Large intestine (tissue), 3 donors: ENCODE results near the gene INSC. TPM values are rescaled to one million over a fixed set of nuclear protein-coding genes. Genes with fewer than 3 reads are reported as not detected.

Experiments
- DNase-seq, 2 donors: peaks; one replicate each; pipeline versions ENCODE4 v3.0.0 to v3.0.0-alpha.2; 2013
- H3K27ac ChIP-seq: one replicate; pipeline ENCODE4 v1.5.1; 2013; ENCODE audit warnings: low read length
- H3K27me3 ChIP-seq: 2 replicates; pipeline ENCODE4 v1.6.1; 2013; ENCODE audit warnings: low read length; ENCODE audit not compliant: control insufficient read depth, insufficient read depth
- H3K36me3 ChIP-seq: 2 replicates; pipeline ENCODE4 v1.6.1; 2013; ENCODE audit warnings: low read length; ENCODE audit not compliant: control insufficient read depth, insufficient read depth
- H3K4me1 ChIP-seq: one replicate; pipeline ENCODE4 v1.6.1; 2013; ENCODE audit warnings: low read length; ENCODE audit not compliant: control insufficient read depth, insufficient read depth
- H3K4me3 ChIP-seq: one replicate; pipeline ENCODE4 v1.5.1; 2013; ENCODE audit warnings: low read length
- H3K9me3 ChIP-seq: one replicate; pipeline ENCODE4 v1.6.1; 2013; ENCODE audit warnings: mild to moderate bottlenecking, low read depth, low read length, moderate library complexity; ENCODE audit not compliant: control insufficient read depth
- WGBS: methylation state at CpG from one replicate; pipeline ENCODE4 v1.1.5; 2013; ENCODE audit warnings: low lambda C conversion rate; ENCODE audit not compliant: insufficient coverage; 5-methylcytosine and 5-hydroxymethylcytosine counted together
- polyA plus RNA-seq: library from polyadenylated mRNA; unstranded; fragments of 120-200 nt; gene quantifications from one replicate; pipeline ENCODE4 v1.2.1, GENCODE V29; 2013

The INSC gene
- polyA plus RNA-seq, 1 donor = 7.2 TPM

GRCh38 chr11:15127341-15127740 is 12.6 kb downstream of the INSC start:
- H3K27ac ChIP-seq = no peak overlapping the region

GRCh38 chr11:15128621-15129020 is 13.9 kb downstream of the INSC start:
- no CpG with 5 or more reads among the region's 2 CpGs for WGBS
- Histone ChIP-seq H3K9me3 (no peaks in the 10 kb centered on the region), H3K27ac (no peak overlapping the region), H3K36me3 (no peaks in the 10 kb centered on the region), H3K4me1 (no peaks in the 10 kb centered on the region), H3K4me3 (no peak overlapping the region), H3K27me3 (peaks cover 12% of the 10 kb centered on the region)
- DNase-seq = no peak

More at GRCh38 chr11:15127341-15127740, 12.6 kb downstream of the INSC start:
- WGBS = no CpG with 5 or more reads among the region's 6 CpGs
- Histone ChIP-seq H3K4me1 (no peaks in the 10 kb centered on the region), H3K4me3 (no peak overlapping the region), H3K27me3 (peaks cover 16% of the 10 kb centered on the region), H3K36me3 (no peaks in the 10 kb centered on the region), H3K9me3 (no peaks in the 10 kb centered on the region)
- no peak for DNase-seq

GRCh38 chr11:15136166-15136565 is 21.4 kb downstream of the INSC start:
- Histone ChIP-seq H3K4me3 (no peak overlapping the region), H3K36me3 (no peaks in the 10 kb centered on the region), H3K9me3 (no peaks in the 10 kb centered on the region), H3K4me1 (no peaks in the 10 kb centered on the region), H3K27ac (no peak overlapping the region), H3K27me3 (peaks cover 2% of the 10 kb centered on the region)
- no peak for DNase-seq
- WGBS = no CpG with 5 or more reads among the region's 1 CpG

GRCh38 chr11:15139096-15139770 is 24.5 kb downstream of the INSC start:
- no peaks in the 10 kb centered on the region for H3K27me3 ChIP-seq
- DNase-seq = no peak
- 40% methylated on average over 1 of the region's 5 CpGs for WGBS
- H3K4me1 ChIP-seq = no peaks in the 10 kb centered on the region
- no peak overlapping the region for H3K27ac ChIP-seq
- H3K4me3 ChIP-seq = no peak overlapping the region
- H3K36me3 ChIP-seq = no peaks in the 10 kb centered on the region
- no peaks in the 10 kb centered on the region for H3K9me3 ChIP-seq

- no CpG with 5 or more reads among the region's 4 CpGs for WGBS
- Histone ChIP-seq H3K4me1 (peaks cover under 1% of the 10 kb centered on the region), H3K36me3 (no peaks in the 10 kb centered on the region), H3K4me3 (no peak overlapping the region), H3K27ac (no peak overlapping the region), H3K9me3 (no peaks in the 10 kb centered on the region), H3K27me3 (no peaks in the 10 kb centered on the region)
- DNase-seq = no peak
These were observed 25.4 kb downstream of the INSC start for GRCh38 chr11:15139958-15140659.

GRCh38 chr11:15141381-15141780 is 26.7 kb downstream of the INSC start:
- no peaks in the 10 kb centered on the region for H3K27me3 ChIP-seq
- H3K27ac ChIP-seq = no peak overlapping the region
- no CpG with 5 or more reads among the region's 3 CpGs for WGBS
- H3K9me3 ChIP-seq = no peaks in the 10 kb centered on the region
- H3K4me3 ChIP-seq = no peak overlapping the region
- H3K4me1 ChIP-seq = peaks cover 7% of the 10 kb centered on the region
- no peak for DNase-seq
- H3K36me3 ChIP-seq = no peaks in the 10 kb centered on the region

GRCh38 chr11:15142838-15143237 is 28.1 kb downstream of the INSC start:
- 80% methylated on average over 1 of the region's 7 CpGs for WGBS
- H3K4me1 ChIP-seq = peaks cover 7% of the 10 kb centered on the region
- H3K36me3 ChIP-seq = no peaks in the 10 kb centered on the region
- H3K9me3 ChIP-seq = no peaks in the 10 kb centered on the region
- no peaks in the 10 kb centered on the region for H3K27me3 ChIP-seq
- no peak for DNase-seq
- no peak overlapping the region for H3K4me3 ChIP-seq
- no peak overlapping the region for H3K27ac ChIP-seq

- H3K27me3 ChIP-seq = no peaks in the 10 kb centered on the region
- no peak overlapping the region for H3K4me3 ChIP-seq
- peaks cover 7% of the 10 kb centered on the region for H3K4me1 ChIP-seq
- no peaks in the 10 kb centered on the region for H3K9me3 ChIP-seq
- H3K27ac ChIP-seq = no peak overlapping the region
- H3K36me3 ChIP-seq = no peaks in the 10 kb centered on the region
- no peak for DNase-seq
These were observed 29.1 kb downstream of the INSC start for GRCh38 chr11:15143855-15144254.

- no peak for DNase-seq
- no CpG with 5 or more reads among the region's 1 CpG for WGBS
- H3K27ac ChIP-seq = no peak overlapping the region
- H3K27me3 ChIP-seq = no peaks in the 10 kb centered on the region
- no peak overlapping the region for H3K4me3 ChIP-seq
- peaks cover 7% of the 10 kb centered on the region for H3K4me1 ChIP-seq
- no peaks in the 10 kb centered on the region for H3K36me3 ChIP-seq
- H3K9me3 ChIP-seq = no peaks in the 10 kb centered on the region
These were observed 29.6 kb downstream of the INSC start for GRCh38 chr11:15144347-15144746.

- no peaks in the 10 kb centered on the region for H3K36me3 ChIP-seq
- H3K9me3 ChIP-seq = no peaks in the 10 kb centered on the region
- no peaks in the 10 kb centered on the region for H3K27me3 ChIP-seq
- DNase-seq = no peak
- peaks cover 7% of the 10 kb centered on the region for H3K4me1 ChIP-seq
- H3K4me3 ChIP-seq = no peak overlapping the region
- 20% methylated on average over 1 of the region's 2 CpGs for WGBS
- H3K27ac ChIP-seq = no peak overlapping the region
These were observed 30.4 kb downstream of the INSC start for GRCh38 chr11:15145151-15145550.

GRCh38 chr11:15145615-15146014 is 30.9 kb downstream of the INSC start:
- no peak for DNase-seq
- Histone ChIP-seq H3K27ac (no peak overlapping the region), H3K27me3 (no peaks in the 10 kb centered on the region), H3K9me3 (no peaks in the 10 kb centered on the region), H3K4me3 (no peak overlapping the region), H3K4me1 (peaks cover 7% of the 10 kb centered on the region), H3K36me3 (no peaks in the 10 kb centered on the region)
- WGBS = no CpG with 5 or more reads among the region's 1 CpG
